ENCODE results near the gene ANKRD63. TPM values are rescaled to one million over a fixed set of nuclear protein-coding genes. Genes with fewer than 3 reads are reported as not detected.

Gene ANKRD63
- total and polyA plus RNA-seq, 2 of the 13 experiments (the other 11 are each of a cell fraction or from before 2014, with no cell fraction given) = not detected

DNA sequence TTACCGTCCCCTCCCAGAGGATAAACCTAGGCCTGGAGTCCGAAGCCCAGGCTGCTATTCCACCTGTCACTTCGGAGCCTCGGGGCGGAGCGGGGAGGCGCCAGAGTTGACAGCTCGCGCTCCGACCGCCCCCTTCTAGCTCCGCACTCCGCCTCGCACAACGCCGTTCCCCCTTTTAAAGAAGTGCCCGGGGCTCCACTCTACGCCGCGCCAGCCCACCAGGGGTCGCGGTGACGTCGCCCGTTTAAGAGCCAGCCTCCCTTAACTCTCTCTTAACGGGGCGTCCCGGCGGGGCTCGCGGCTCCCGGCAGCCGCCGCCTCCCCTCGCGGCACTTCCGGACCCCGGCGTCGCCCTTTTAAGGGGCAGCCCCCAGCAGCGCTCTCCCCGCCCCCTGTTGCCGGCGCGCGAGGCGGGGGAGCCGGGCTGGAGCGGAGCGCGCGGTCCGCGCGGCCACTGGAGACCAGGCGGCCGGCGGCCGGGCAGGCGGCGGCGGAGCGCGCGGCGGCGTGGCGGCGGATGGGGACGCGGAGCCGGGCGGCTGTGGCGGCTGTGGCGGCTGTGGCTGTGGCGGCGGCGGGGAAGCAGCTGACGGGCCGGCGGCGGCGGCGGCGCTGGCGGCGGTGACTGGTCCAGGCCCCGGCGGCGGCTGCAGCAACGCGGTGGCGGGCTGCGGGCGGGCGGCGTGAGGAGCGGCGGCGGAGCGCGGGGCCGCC is 40.5 kb upstream of the ANKRD63 start, which contains the start of gene INAFM2 (continued):
- TF ChIP-seq MLLT10 (CRISPR knock-in tag; IDR thresholded peaks at IDR 0.05) (no peak), HOXD1 (CRISPR knock-in tag; IDR thresholded peaks at IDR 0.05) (no peak; the same call in none of the 2 replicates), HNRNPH1 (optimal IDR thresholded peaks at IDR 0.05; ENCODE audit: low read depth, low read length) (no peak), RBM22 (optimal IDR thresholded peaks at IDR 0.05; ENCODE audit: low read length) (no peak), ZFP36 (IDR thresholded peaks at IDR 0.05; ENCODE audit: borderline replicate concordance, low read depth, low read length, partially characterized antibody) (no peak), NCOR1 (IDR thresholded peaks at IDR 0.05; ENCODE audit: borderline replicate concordance, low read length) (no peak), ZNF331 (CRISPR knock-in tag; IDR thresholded peaks at IDR 0.05) (peak; percentile 63; the same call in 1 of the 2 replicates), SMYD3 (CRISPR knock-in tag; IDR thresholded peaks at IDR 0.05) (no peak), TCF12 (IDR thresholded peaks at IDR 0.05) (no peak), TCF12 (CRISPR knock-in tag; IDR thresholded peaks at IDR 0.05) (peak; percentile 46; the same call in 1 of the 2 replicates), ZNF329 (CRISPR knock-in tag; IDR thresholded peaks at IDR 0.05; ENCODE audit: low read depth) (no peak), IRF2 (CRISPR knock-in tag; IDR thresholded peaks at IDR 0.05) (peak; percentile 18; the same call in 1 of the 2 replicates), YY1 (IDR thresholded peaks at IDR 0.05; ENCODE audit: insufficient read depth, insufficient replicate concordance, low read depth, low read length) (peak; percentile 65), ZBTB1 (CRISPR knock-in tag; IDR thresholded peaks at IDR 0.05; ENCODE audit: borderline replicate concordance) (no peak), MYPOP (CRISPR knock-in tag; IDR thresholded peaks at IDR 0.05) (0 out of 2 replicates have a peak, but pooled peaks have one; percentile 74), TSC22D2 (CRISPR knock-in tag; IDR thresholded peaks at IDR 0.05; ENCODE audit: borderline replicate concordance) (0 out of 2 replicates have a peak, but pooled peaks have one; percentile 57), HOXA7 (CRISPR knock-in tag; IDR thresholded peaks at IDR 0.05) (no peak), ZBTB38 (CRISPR knock-in tag; IDR thresholded peaks at IDR 0.05) (no peak), NCOA1 (CRISPR knock-in tag; IDR thresholded peaks at IDR 0.05) (no peak)
- TF ChIP-seq, protein P1, sequence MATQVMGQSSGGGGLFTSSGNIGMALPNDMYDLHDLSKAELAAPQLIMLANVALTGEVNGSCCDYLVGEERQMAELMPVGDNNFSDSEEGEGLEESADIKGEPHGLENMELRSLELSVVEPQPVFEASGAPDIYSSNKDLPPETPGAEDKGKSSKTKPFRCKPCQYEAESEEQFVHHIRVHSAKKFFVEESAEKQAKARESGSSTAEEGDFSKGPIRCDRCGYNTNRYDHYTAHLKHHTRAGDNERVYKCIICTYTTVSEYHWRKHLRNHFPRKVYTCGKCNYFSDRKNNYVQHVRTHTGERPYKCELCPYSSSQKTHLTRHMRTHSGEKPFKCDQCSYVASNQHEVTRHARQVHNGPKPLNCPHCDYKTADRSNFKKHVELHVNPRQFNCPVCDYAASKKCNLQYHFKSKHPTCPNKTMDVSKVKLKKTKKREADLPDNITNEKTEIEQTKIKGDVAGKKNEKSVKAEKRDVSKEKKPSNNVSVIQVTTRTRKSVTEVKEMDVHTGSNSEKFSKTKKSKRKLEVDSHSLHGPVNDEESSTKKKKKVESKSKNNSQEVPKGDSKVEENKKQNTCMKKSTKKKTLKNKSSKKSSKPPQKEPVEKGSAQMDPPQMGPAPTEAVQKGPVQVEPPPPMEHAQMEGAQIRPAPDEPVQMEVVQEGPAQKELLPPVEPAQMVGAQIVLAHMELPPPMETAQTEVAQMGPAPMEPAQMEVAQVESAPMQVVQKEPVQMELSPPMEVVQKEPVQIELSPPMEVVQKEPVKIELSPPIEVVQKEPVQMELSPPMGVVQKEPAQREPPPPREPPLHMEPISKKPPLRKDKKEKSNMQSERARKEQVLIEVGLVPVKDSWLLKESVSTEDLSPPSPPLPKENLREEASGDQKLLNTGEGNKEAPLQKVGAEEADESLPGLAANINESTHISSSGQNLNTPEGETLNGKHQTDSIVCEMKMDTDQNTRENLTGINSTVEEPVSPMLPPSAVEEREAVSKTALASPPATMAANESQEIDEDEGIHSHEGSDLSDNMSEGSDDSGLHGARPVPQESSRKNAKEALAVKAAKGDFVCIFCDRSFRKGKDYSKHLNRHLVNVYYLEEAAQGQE (IDR thresholded peaks at IDR 0.05; ENCODE audit: borderline replicate concordance in 1 of 2, low read depth in 1 of 2, low read length in 2 of 2) = no peak
- TF ChIP-seq, protein P2, sequence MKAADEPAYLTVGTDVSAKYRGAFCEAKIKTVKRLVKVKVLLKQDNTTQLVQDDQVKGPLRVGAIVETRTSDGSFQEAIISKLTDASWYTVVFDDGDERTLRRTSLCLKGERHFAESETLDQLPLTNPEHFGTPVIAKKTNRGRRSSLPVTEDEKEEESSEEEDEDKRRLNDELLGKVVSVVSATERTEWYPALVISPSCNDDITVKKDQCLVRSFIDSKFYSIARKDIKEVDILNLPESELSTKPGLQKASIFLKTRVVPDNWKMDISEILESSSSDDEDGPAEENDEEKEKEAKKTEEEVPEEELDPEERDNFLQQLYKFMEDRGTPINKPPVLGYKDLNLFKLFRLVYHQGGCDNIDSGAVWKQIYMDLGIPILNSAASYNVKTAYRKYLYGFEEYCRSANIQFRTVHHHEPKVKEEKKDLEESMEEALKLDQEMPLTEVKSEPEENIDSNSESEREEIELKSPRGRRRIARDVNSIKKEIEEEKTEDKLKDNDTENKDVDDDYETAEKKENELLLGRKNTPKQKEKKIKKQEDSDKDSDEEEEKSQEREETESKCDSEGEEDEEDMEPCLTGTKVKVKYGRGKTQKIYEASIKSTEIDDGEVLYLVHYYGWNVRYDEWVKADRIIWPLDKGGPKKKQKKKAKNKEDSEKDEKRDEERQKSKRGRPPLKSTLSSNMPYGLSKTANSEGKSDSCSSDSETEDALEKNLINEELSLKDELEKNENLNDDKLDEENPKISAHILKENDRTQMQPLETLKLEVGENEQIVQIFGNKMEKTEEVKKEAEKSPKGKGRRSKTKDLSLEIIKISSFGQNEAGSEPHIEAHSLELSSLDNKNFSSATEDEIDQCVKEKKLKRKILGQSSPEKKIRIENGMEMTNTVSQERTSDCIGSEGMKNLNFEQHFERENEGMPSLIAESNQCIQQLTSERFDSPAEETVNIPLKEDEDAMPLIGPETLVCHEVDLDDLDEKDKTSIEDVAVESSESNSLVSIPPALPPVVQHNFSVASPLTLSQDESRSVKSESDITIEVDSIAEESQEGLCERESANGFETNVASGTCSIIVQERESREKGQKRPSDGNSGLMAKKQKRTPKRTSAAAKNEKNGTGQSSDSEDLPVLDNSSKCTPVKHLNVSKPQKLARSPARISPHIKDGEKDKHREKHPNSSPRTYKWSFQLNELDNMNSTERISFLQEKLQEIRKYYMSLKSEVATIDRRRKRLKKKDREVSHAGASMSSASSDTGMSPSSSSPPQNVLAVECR (CRISPR knock-in tag; IDR thresholded peaks at IDR 0.05; ENCODE audit: borderline replicate concordance) = peak; percentile 88
